Fibroblast of skin of left biceps (primary cell): Measurements from ENCODE around the gene HOXC11.

Experiments
- DNase-seq, 2 experiments: peaks; one replicate each; pipeline ENCODE4 v3.0.0-alpha.2; 2013; ENCODE audit warnings: low read depth in 2 of 2

Gene HOXC11

DNA sequence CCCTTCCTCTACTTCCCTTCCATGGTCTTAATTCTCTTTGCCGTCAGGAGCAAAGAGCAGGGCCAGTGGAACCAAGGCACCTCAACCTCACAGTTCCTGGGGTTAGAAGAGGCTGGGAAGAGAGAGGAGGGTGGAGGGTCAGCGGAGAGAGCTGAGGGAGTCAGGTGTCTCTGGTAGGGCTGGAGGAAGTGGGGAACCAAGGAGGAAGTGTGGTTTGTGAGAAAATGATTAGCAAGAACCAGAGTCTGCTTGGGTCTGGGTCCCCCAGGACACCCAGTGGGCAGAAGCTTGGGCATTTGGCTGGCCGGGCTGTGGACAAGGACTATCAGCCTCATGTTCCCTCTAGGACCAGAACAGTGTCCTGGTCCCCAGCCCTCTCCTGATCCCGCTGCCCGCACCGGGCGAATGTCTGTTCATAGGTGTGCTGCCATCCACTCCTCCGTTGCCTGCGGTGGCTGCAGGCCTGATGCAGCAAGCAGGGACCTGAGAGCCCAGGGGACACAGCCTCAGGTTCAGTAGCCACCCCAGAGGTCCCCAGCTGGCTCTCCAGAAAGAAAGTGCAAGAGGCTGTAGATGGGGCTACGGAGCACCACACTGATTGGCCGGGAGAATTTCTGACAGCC, 15.9 kb upstream of the HOXC11 start:
- no peak for DNase-seq

- no peak for DNase-seq
Measured at GRCh38 chr12:53958128-53958527, 14.8 kb upstream of the HOXC11 start.

- no peak for DNase-seq
Measured at GRCh38 chr12:53959314-53959713, 13.6 kb upstream of the HOXC11 start.

GRCh38 chr12:53960187-53961024, 12.5 kb upstream of the HOXC11 start:
- DNase-seq = no peak

- DNase-seq = no peak
Measured at GRCh38 chr12:53961025-53961761, 11.7 kb upstream of the HOXC11 start.

DNA sequence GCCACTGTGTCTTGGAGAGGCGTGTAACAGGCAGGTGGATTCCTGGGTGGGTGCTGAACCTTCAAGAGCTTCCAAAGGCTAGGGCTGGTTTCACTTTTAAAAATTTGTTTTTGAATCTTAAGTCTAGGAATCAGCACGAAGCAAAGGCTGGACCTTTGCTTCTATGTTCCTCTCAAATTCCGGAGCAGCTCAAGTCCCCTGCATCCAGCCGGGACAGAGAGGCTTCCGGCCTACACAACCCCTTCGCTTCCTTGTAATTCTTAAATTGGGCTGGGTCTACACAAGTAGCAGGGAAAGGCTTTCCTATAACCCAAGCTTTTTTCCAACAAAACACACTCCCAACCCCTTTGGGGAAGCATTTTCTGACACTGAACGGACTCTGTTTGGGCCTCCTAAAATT, 9.9 kb upstream of the HOXC11 start:
- no peak for DNase-seq

DNA sequence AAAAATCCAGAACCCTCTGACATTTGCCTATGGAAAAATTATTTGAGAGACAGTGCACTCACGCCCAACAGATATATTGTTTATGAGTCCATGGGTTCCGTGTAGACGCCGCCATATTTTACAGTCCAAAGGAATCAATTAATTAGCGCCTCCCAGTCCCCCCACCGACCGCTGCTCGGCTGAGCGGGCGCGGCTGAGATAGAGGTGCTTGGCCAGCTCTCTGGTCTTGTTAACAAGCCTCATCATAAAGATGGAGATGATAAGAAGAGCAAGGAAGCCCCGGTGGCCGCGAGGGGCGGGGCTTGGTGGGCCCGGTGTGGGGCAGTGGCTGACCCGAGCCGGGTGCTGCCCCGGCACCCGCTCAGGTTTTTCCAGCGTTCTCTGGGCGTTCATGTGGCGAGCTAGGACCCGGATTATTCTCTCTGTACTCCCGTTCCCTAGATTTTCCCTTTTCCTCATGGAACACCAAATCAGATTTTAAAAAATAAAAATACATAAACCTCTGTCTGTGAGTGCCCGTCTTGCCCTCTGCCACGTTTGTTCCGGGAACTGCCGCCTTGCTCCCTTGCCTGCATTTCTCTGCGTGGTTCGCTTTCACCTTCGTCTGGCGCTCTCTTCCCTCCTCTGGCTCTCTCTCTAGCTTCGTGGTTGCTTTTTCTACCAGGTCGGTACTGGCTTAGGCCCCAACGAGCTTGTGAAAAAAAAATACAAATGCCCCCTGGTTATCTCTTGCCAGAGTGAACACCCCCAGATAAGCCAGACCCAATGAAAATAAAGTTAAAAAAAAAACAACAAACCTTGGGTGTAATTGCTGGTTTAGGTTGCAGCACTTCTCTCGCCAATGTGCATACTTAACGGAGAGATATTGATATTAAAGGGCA, 9.3 kb upstream of the HOXC11 start:
- no peak for DNase-seq

DNA sequence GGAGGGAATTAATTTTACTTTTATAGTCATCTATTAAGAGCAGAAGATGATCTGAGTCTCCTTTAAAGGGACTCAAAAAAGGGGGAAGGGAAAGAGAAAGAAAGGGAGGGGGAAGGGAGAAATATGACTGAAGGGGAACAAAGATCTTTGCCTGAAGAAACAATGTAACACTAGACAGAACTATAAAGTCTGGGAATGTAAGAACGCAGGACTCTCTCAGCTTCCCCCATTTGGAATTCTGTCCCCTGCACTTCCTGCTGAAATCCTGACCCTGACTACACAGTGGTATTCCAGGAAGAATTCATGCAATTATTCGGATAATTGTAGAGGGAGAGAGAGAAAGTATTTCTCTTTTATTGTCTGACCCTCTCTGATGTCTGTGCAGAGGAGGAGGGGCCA, 8.6 kb upstream of the HOXC11 start:
- DNase-seq = no peak

DNA sequence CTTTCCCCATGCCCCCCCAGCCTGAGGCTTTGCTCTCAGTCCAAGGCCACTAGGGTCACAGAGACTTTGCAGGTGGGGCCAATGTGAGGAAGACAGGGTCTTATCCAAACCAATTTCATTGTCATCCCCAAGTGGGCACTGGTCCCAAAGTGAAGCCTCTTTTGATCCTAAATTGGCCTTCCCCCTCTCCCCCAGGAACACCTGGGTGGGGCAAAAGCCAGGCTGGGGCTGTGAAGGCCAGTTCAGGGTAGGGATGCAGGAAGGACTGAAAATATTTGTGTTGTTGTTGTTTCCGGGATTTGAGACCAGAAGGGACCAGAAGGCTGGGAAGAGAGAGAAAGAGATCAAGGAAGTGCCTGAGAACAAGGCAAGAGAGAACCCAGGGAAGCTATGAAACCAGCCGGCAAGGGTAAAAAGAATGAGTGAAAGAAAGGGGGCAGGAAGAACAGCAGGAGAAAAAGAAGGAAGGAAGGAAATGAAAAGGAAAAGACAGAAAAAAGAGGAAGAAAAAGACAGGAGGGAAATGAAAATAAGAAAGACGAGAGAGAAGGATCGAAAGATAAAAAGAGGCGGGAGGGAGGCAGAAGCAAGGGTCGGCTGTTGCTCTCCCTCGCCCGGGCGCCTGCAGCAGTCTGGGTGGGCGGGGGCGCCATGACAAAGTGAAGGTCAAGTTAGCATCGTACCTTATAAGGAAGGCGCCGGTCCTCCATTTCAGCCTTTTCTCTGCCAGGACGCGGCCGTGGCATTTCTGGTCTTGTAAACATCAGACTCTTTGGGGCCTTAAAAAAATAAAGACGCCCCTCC, 7.4 kb upstream of the HOXC11 start:
- DNase-seq = no peak

DNA sequence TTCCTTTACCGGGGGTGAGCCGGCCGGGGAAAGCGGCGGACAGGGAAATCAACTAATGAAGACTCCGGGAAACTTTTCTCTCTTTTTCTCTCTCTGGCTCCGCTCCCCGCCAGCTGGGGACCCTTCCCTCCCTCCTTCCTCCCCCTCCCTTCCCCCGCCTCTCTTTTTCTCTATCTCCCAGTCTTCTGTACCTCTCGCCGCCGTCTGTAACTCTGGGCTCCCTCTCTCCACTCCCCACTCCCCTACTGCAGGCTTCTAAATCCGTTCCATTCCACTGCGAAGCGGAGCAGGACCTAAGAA, 6.9 kb upstream of the HOXC11 start:
- DNase-seq = no peak

GRCh38 chr12:53966385-53967133, 6.4 kb upstream of the HOXC11 start:
- DNase-seq = no peak

DNA sequence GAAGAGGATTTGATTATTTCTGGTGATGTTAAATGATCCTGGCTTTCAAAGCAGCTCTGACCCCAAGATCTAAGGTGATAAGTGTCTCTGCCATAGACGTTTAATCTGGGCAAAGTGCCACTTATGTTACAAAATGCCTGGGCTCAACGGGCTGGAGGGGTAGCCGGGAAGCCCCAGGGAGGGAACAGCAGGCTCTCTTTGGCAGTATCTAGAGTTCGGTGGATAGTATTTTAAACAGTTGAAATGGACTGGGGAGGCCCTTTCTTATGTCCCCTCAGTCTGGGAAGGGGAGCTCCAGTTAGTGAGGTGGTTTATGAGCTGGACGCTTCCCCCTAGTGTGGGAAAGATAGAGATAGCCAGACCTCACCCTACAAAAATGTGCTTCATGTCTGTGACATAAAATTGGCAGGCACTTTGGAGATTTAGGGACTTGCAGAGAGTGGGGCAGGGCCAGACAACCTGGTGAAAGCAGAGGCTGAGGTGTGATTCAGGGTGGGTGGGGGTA, 5.5 kb upstream of the HOXC11 start:
- DNase-seq = no peak

DNA sequence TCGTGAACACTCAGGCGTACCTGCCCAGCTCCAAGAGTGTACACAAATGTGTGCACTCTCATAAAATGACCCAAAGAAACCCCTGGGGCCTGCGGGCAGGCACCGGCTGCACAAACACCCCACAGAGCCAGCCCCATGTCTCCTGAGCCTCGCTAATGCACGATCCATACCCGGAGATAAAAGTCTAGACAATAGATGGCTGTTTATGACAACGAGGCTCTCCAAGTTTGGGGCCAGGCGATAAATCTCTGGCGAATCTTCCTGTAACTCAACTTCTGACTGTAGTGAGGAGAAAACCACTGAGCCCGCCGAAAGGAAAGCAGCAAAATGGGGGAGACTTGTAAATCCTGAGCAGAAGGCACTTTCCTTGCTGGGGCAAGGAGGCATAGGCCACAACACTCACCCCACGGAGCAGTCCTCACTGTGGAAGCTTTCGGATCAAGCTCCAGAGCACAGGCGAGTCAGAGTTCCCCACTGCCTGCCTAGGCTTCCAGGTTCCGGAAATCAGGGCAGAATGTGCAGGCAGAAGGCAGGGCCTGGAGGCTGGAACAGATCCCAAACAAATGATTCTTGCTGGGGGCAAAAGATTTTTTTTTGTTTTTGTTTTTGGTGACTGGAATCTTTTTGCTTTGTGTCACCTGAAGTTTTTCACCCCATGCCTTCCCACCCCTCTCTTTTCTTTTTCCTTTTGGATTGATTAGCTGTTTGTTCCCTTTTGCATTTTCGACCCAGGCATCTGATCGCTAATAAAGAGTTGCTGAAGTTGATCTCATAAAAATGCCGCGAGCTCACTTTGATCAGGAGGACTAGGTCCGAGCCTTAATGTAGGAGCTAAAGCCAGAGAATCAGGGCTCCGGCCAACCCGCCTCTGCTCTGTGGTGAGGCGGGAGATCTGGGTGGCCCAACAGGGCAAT, 4.5 kb upstream of the HOXC11 start:
- no peak for DNase-seq

- DNase-seq = no peak
Measured at GRCh38 chr12:53969588-53970259, 3.2 kb upstream of the HOXC11 start.

- DNase-seq = no peak
Measured at GRCh38 chr12:53970451-53970850, 2.5 kb upstream of the HOXC11 start.

DNA sequence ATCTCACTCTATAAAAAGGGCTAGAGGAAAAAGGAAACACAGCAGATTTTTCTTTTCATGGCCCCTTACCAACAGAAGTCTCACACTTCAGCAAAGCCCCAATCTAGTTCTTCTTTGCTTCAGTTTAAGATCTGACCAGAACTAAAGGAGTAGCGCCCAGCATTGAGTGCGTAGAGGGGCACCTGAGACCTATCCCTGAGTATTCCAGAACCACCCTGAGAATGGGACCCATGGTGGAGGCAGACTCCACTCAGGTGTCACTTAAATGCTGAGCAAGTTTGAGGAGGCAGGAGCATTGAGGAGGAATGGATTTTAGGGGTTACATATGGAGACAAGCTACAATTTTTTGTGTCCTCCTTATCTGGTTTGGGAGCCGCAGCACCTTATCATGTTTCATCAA, 1.8 kb upstream of the HOXC11 start:
- DNase-seq = no peak

- DNase-seq = no peak
Measured at GRCh38 chr12:53971686-53972085, 1.2 kb upstream of the HOXC11 start.

DNA sequence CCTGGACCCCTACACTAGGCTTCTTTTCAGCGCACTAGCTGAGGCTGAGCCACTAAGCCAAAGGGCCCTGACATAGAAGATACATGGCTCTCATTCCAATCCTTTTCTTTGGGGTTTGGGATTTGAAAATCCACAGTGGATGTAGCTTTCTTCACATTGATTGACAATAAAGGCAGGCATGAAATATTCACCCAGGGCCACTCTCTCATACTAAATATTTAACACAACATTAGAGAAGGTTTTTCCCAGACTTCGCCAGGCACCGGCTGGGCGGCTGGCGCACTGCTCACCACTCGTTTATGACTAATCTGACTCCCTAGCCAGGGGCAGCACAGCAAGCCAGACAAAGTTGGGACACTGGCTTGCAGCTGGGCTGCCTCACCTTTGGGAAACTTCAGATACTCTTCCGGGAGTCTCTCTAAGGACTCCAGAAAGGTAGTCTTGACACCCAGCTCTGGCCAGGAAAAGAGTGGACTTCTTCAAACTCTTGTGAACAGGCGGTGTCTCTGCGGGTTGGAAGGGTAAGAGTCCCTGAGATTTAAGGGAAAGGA, 699 bp upstream of the HOXC11 start:
- DNase-seq = no peak
